Measurements from ENCODE around the gene NRTN. TPM values are rescaled to one million over a fixed set of nuclear protein-coding genes. Genes with fewer than 3 reads are reported as not detected.

NRTN gene
- total and polyA plus RNA-seq, 2 donors (not counting 3 experiments of a cell fraction or from before 2014, with no cell fraction given) = 0.41 TPM; not detected in 1

DNA sequence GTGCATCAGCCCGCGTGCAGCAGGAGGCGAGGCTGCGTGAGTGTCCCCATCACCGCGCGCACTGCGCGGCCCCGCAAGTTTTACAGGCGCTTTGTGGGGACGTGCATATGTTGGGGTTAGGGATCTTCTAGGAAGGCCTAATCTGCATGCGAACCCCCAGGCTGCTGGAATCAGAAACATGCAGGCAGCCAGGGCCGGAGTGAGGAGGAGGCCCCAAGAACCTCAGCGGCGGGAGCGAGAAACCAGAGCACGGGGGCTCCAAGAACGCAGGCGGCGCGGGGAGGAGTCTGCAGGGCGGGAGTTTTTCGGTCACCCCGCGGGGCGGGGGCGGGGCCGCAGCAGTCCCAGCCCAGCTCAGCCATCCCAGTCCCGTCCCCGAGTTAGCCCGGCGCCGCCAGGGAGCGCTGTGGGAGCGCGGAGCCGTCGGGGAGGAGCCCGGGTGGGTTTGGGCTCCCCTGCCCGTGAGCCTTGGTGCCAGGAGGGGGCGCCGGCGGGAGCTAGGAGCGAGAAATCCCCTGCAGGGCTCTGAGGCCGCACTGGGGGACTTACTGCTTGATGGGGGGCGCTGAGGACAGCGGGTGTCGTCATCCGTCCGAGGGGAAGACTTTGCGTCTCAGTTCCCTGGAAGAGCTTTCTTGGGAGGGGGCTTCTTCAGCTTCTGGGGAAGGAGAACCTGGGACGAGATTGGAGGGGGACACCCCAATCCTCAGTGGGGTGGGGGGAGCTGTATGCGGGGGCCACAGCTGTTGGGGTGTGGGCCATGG, 933 bp upstream of the NRTN start:
- DNase-seq (ENCODE audit: low read depth, low spot score) = peak; percentile 89
- ChIA-PET POLR2A (interaction anchor here (0.9 to 1.1 kb wide), 3 partner anchors 24 to 164 kb away, joined by 3 to 14 read pairs (median 4); partner anchors contain the start of gene VMAC), CTCF (interaction anchor here (0.5 to 2.3 kb wide), 56 partner anchors 8 to 396 kb away, joined by 3 to 76 read pairs (median 5); partner anchors contain the start of genes CATSPERD, DUS3L, FUT6 and NDUFA11)
- H3K9me1 ChIP-seq (replicated peaks; ENCODE audit: control insufficient read depth, extremely low read depth, insufficient read depth, low read length) = peaks cover 2% of the 10 kb centered on the region
- peaks cover 5% of the 10 kb centered on the region for H3K4me1 ChIP-seq (ENCODE audit: control insufficient read depth, extremely low read depth, insufficient read depth, low read length)
- no TSS peak for BruUV-seq (replicated peaks)
- TF ChIP-seq, protein P1, sequence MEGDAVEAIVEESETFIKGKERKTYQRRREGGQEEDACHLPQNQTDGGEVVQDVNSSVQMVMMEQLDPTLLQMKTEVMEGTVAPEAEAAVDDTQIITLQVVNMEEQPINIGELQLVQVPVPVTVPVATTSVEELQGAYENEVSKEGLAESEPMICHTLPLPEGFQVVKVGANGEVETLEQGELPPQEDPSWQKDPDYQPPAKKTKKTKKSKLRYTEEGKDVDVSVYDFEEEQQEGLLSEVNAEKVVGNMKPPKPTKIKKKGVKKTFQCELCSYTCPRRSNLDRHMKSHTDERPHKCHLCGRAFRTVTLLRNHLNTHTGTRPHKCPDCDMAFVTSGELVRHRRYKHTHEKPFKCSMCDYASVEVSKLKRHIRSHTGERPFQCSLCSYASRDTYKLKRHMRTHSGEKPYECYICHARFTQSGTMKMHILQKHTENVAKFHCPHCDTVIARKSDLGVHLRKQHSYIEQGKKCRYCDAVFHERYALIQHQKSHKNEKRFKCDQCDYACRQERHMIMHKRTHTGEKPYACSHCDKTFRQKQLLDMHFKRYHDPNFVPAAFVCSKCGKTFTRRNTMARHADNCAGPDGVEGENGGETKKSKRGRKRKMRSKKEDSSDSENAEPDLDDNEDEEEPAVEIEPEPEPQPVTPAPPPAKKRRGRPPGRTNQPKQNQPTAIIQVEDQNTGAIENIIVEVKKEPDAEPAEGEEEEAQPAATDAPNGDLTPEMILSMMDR (IDR thresholded peaks at IDR 0.05; ENCODE audit: extremely low read depth in 1 of 2, insufficient read depth in 1 of 2, low read depth in 1 of 2, low read length in 2 of 2) = peak; percentile 100
- TF ChIP-seq POLR2AphosphoS5 (IDR thresholded peaks at IDR 0.05; ENCODE audit: insufficient read depth, low read depth, low read length) = peak; percentile 42
- no peak for TF ChIP-seq EZH2 (IDR thresholded peaks at IDR 0.05; ENCODE audit: borderline replicate concordance, low read depth, low read length, severe bottlenecking)
- no peak for TF ChIP-seq JUN (IDR thresholded peaks at IDR 0.05; ENCODE audit: borderline replicate concordance, insufficient read depth, insufficient read length, low read depth)
- TF ChIP-seq POLR2A (IDR thresholded peaks at IDR 0.05; ENCODE audit: low read depth, low read length) = no peak
- peak overlapping the region; percentile 78 for H2AFZ ChIP-seq (ENCODE audit: low read depth, low read length)
- no peak overlapping the region for H3K9ac ChIP-seq (replicated peaks; ENCODE audit: extremely low read depth, insufficient read depth, low read length)
- H3K9me3 ChIP-seq (replicated peaks; ENCODE audit: control insufficient read depth, insufficient read depth, low read length) = no peaks in the 10 kb centered on the region
- intact Hi-C loops (cut with micrococcal nuclease) = loop anchor here (1.0 to 10.0 kb wide), 4 partner anchors 19 to 218 kb away; no protein-coding TSS in a partner anchor
- peak overlapping the region in 1 of 3 experiments; percentile 2 for H3K4me3 ChIP-seq (replicated peaks in 1 of 3; ENCODE audit: insufficient read depth in 1 of 3, low read depth in 1 of 3, low read length in 3 of 3)
- H3K36me3 ChIP-seq (ENCODE audit: control insufficient read depth in 2 of 2, extremely low read depth in 1 of 2, insufficient read depth in 2 of 2, low read length in 2 of 2) = no peaks in the 10 kb centered on the region
- H3K79me2 ChIP-seq (ENCODE audit: control insufficient read depth, insufficient read depth, low read length) = no peaks in the 10 kb centered on the region
- dilution Hi-C loops (cut with MboI; ENCODE audit: extremely low pct_ligation_motif_present, low sequenced_read_pairs) = no loop called here
- no peaks in the 10 kb centered on the region for H4K20me1 ChIP-seq (replicated peaks; ENCODE audit: control insufficient read depth, extremely low read depth, insufficient read depth, low read length)
- peaks cover 2 to 7% of the 10 kb centered on the region in 2 experiments for H3K27me3 ChIP-seq (ENCODE audit: control insufficient read depth in 2 of 2, insufficient read depth in 2 of 2, low read length in 2 of 2)
- H3K4me2 ChIP-seq (ENCODE audit: insufficient read depth, low read length) = peak overlapping the region; percentile 45
- FAIRE-seq = peak; percentile 90
- H3K27ac ChIP-seq (ENCODE audit: insufficient read depth, low read depth, low read length) = no peak overlapping the region

Measured in endothelial cell of umbilical vein (primary cell).